Fibroblast of the aortic adventitia (primary cell): ENCODE results near the gene DTWD2. TPM values are rescaled to one million over a fixed set of nuclear protein-coding genes. Genes with fewer than 3 reads are reported as not detected.
"Not testable (repeated sequence)": the region's sequence is repeated elsewhere in the genome, so short reads cannot be mapped to it uniquely, and the experiment has no call there.

Experiments used
- DNase-seq: peaks from one replicate; pipeline ENCODE4 v3.0.0-alpha.2; 2010; ENCODE audit warnings: low read depth
- H3K4me3 ChIP-seq: 2 replicates; pipeline ENCODE4 v1.5.1; 2011; ENCODE audit warnings: low read depth, mild to moderate bottlenecking, control low read depth, low read length, moderate library complexity
- total RNA-seq: library from RNA; depleted of rRNA; stranded (reverse); fragments of >200 nt; gene quantifications from 2 replicates; pipeline ENCODE4 v1.2.3, GENCODE V29; 2012; ENCODE audit warnings: low replicate concordance
- TF ChIP-seq, protein P1 (sequence below): IDR thresholded peaks from 2 replicates; pipeline ENCODE4 v1.5.1; 2011; ENCODE audit warnings: mild to moderate bottlenecking, low read length, control low read depth, inconsistent platforms; ENCODE audit not compliant: insufficient read depth

DTWD2 gene
- total RNA-seq, 1 donor = 7.7 TPM

DNA sequence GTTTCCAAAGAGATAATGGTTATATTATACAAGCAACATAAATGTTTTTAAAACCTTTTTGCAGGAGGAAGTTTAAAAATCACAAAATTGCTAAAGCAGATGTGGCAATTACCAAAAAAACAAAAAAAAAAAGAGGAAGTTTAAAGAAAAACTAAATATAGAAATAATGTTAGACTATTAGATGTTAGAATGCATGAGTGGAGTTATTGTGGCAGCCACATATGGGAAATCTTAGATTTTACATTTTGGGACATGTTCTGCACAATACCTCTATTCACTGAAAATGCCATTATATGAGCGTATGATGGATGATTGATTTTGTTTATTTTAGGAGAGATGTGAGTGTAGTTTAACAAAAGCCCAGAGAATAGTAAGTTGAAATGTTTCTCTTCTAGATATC, 31.2 kb upstream of the DTWD2 start:
- no peak overlapping the region for H3K4me3 ChIP-seq
- TF ChIP-seq, protein P1, sequence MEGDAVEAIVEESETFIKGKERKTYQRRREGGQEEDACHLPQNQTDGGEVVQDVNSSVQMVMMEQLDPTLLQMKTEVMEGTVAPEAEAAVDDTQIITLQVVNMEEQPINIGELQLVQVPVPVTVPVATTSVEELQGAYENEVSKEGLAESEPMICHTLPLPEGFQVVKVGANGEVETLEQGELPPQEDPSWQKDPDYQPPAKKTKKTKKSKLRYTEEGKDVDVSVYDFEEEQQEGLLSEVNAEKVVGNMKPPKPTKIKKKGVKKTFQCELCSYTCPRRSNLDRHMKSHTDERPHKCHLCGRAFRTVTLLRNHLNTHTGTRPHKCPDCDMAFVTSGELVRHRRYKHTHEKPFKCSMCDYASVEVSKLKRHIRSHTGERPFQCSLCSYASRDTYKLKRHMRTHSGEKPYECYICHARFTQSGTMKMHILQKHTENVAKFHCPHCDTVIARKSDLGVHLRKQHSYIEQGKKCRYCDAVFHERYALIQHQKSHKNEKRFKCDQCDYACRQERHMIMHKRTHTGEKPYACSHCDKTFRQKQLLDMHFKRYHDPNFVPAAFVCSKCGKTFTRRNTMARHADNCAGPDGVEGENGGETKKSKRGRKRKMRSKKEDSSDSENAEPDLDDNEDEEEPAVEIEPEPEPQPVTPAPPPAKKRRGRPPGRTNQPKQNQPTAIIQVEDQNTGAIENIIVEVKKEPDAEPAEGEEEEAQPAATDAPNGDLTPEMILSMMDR = no peak

GRCh38 chr5:119017994-119018393, 29.6 kb upstream of the DTWD2 start:
- H3K4me3 ChIP-seq = no peak overlapping the region
- TF ChIP-seq, protein P1 = no peak
- DNase-seq = no peak

More for the DNA sequence above, 31.2 kb upstream of the DTWD2 start:
- no peak for DNase-seq

DNA sequence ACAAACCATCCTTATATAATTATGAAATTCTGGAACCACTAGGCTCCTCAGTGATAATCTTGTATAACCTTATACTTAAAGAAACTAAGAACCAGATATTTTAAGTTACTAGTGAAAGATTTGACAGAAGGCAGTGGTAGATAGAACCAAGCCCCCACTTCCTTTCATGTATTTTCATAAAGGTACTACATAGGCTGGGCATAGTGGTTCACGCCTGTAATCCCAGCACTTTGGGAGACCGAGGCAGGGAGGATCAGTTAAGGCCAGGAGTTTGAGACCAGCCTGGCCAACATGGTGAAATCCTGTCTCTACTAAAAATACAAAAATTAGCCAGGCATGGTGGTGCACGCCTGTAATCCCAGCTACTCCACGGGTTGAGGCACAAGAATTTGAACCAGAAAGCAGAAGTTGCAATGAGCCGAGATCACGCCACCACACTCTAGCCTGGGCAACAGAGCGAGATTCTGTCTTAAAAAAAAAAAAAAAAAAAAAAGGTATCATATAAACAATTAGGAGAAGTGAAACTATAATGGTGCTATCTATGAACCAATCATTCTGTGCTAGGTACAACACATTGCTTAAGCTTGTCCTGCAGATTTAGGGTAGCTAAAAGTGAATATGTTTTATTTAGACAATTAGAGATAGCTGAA, 27.9 kb upstream of the DTWD2 start:
- H3K4me3 ChIP-seq = no peak overlapping the region
- no peak for DNase-seq
- TF ChIP-seq, protein P1 = no peak

DNA sequence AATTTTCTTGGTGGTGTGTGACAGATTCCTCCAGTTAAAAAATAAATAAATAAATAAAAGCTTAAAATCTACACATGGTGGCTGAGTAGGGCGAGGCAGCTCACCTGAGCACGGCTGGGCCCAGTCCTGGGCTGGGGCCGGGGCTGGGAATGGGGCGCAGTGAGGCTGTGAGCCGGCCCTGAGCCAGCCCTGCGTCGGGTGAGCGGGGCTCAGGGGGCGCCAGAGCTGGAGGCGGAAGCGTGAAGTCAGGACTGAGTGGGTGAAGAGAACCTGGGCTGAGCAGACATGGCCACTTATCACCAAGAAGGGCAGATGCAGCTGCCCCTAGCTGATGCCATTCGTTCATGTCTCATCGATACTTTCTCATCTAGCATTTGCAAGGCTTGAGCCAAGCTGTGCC, 22.8 kb upstream of the DTWD2 start:
- DNase-seq = no peak
- TF ChIP-seq, protein P1 = no peak
- H3K4me3 ChIP-seq = no peak overlapping the region

DNA sequence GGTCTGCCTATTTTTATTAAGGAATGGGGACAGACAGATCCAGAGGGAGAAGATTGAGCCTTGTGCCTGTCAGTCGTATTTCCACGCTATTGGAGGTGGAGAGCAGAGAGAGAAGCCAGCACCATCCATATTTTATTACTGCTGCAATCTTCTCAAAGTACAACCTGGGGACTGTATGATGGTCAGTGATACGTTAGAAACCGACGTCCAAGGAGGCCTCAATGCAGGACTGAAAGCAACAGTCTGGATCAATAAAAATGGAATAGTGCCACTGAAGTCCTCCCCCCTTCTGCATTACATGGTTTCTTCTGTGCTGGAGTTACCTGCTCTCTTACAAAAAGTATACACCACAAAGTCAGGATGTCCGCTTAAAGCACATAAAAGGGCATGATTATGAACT, 21.9 kb upstream of the DTWD2 start:
- no peak overlapping the region for H3K4me3 ChIP-seq
- no peak for DNase-seq
- TF ChIP-seq, protein P1 = no peak

DNA sequence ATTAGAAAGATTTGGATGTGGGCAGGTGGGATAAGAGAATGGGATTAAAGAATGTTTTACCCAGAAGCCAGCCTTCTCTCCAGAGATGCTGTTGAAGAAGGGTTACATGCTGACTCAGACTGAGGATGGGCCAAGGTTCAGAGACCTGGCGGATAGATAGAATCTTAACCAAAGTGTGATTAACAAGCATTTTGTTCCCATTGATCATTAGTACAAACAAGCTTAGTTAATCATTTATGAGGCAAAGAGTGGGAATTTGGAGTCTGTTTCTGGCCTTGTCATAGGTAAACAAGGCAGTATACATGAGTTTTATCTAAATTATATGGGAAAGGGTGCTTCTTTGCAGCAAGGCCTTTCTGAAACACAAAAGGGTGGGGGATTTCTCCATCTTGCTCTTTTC, 20.8 kb upstream of the DTWD2 start:
- no peak overlapping the region for H3K4me3 ChIP-seq
- TF ChIP-seq, protein P1 = no peak
- DNase-seq = no peak

DNA sequence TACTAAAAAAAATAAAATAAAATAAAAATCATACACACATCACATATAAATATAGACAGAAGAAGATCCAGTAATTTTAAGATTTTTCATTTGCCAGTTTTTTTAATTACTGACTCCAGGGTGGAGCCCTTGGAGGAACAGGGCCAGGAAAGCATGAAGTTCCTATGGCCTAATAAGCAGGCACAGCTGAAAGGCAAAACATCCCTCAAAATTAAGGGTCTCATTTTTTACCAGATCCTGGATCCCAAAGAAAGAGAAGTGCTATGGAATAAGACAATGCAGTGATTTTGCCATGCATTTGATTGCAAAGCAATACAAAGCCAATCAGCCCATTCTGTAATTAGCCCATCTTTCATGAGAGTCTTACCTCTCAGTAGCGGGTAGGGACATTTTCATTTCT, 11.3 kb upstream of the DTWD2 start:
- H3K4me3 ChIP-seq = no peak overlapping the region
- TF ChIP-seq, protein P1 = no peak
- DNase-seq = no peak

GRCh38 chr5:118998861-118999260, 10.5 kb upstream of the DTWD2 start:
- DNase-seq, H3K4me3 ChIP-seq: not testable (repeated sequence)
